ENCODE results near the gene DDHD1. TPM values are rescaled to one million over a fixed set of nuclear protein-coding genes. Genes with fewer than 3 reads are reported as not detected.

The DDHD1 gene
- total and polyA plus RNA-seq, 2 experiments from 2014 or later = 11.2 to 28.9 TPM

DNA sequence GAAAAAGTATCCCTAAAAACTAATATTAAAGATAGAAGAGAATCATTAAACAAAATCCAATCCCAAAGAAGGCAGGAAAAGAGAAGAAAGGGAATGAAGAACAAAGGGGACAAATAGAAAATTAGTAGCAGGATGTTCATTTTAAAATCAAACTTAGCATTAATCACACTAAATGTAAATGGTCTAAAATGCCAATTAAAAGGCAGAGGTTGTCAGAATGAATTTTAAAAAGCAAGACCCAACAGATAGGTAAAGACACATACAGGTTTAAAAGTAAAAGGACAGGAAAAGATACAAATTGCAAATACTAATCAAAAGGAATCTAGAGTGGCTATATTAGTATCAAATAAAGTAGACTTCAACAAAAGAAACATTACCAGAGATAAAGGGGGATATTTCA lies 12.5 kb downstream of the DDHD1 start:
- Histone ChIP-seq H3K27ac (ENCODE audit: low read depth) (no peak overlapping the region), H3F3A (replicated peaks; ENCODE audit: low read depth) (no peaks in the 10 kb centered on the region), H3K79me2 (replicated peaks; ENCODE audit: insufficient read depth) (peaks cover 96% of the 10 kb centered on the region), H3K27me3 (ENCODE audit: insufficient read depth) (no peaks in the 10 kb centered on the region), H3K4me1 (ENCODE audit: insufficient read depth) (peaks cover 11% of the 10 kb centered on the region; the same call in 1 of the 2 replicates), H3K36me3 (ENCODE audit: insufficient read depth) (peaks cover 8% of the 10 kb centered on the region; the same call in 1 of the 2 replicates), H2AFZ (no peak overlapping the region), H3K9me2 (ENCODE audit: insufficient read depth) (no peaks in the 10 kb centered on the region), H3K4me2 (no peak overlapping the region), H4K20me1 (replicated peaks; ENCODE audit: insufficient read depth) (no peaks in the 10 kb centered on the region; the same call in 1 of the 2 replicates), H3K4me3 (no peak overlapping the region)
- peaks cover 3% of the 10 kb centered on the region for H3K4me1 Mint-ChIP-seq
- no peak overlapping the region for H3K27ac Mint-ChIP-seq
- peaks cover 46% of the 10 kb centered on the region for H3K9me3 Mint-ChIP-seq
- DNase-seq (ENCODE audit: low spot score) (no peak), ATAC-seq (no peak)
- H3K4me3 Mint-ChIP-seq = no peak overlapping the region
- no peaks in the 10 kb centered on the region for H3K27me3 Mint-ChIP-seq (ENCODE audit: insufficient read depth, low read depth, poor library complexity)
- TF ChIP-seq, protein P1, sequence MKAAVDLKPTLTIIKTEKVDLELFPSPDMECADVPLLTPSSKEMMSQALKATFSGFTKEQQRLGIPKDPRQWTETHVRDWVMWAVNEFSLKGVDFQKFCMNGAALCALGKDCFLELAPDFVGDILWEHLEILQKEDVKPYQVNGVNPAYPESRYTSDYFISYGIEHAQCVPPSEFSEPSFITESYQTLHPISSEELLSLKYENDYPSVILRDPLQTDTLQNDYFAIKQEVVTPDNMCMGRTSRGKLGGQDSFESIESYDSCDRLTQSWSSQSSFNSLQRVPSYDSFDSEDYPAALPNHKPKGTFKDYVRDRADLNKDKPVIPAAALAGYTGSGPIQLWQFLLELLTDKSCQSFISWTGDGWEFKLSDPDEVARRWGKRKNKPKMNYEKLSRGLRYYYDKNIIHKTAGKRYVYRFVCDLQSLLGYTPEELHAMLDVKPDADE (IDR thresholded peaks at IDR 0.05) = no peak
- TF ChIP-seq CREB1 (CRISPR knock-in tag; IDR thresholded peaks at IDR 0.05; ENCODE audit: low read depth) (no peak), EZH2 (IDR thresholded peaks at IDR 0.05; ENCODE audit: low read depth, unreplicated experiment) (no peak), STAT1 (IDR thresholded peaks at IDR 0.05; ENCODE audit: unreplicated experiment) (no peak), ZNF331 (CRISPR knock-in tag; IDR thresholded peaks at IDR 0.05; ENCODE audit: low read depth) (no peak), JUNB (IDR thresholded peaks at IDR 0.05; ENCODE audit: unreplicated experiment) (no peak), POLR2AphosphoS5 (IDR thresholded peaks at IDR 0.05; ENCODE audit: low read depth) (no peak), NANOG (IDR thresholded peaks at IDR 0.05; ENCODE audit: borderline replicate concordance) (no peak), EZH2phosphoT487 (IDR thresholded peaks at IDR 0.05; ENCODE audit: unreplicated experiment) (no peak), ZNF114 (CRISPR knock-in tag; IDR thresholded peaks at IDR 0.05) (no peak)
- TF ChIP-seq, protein P2, sequence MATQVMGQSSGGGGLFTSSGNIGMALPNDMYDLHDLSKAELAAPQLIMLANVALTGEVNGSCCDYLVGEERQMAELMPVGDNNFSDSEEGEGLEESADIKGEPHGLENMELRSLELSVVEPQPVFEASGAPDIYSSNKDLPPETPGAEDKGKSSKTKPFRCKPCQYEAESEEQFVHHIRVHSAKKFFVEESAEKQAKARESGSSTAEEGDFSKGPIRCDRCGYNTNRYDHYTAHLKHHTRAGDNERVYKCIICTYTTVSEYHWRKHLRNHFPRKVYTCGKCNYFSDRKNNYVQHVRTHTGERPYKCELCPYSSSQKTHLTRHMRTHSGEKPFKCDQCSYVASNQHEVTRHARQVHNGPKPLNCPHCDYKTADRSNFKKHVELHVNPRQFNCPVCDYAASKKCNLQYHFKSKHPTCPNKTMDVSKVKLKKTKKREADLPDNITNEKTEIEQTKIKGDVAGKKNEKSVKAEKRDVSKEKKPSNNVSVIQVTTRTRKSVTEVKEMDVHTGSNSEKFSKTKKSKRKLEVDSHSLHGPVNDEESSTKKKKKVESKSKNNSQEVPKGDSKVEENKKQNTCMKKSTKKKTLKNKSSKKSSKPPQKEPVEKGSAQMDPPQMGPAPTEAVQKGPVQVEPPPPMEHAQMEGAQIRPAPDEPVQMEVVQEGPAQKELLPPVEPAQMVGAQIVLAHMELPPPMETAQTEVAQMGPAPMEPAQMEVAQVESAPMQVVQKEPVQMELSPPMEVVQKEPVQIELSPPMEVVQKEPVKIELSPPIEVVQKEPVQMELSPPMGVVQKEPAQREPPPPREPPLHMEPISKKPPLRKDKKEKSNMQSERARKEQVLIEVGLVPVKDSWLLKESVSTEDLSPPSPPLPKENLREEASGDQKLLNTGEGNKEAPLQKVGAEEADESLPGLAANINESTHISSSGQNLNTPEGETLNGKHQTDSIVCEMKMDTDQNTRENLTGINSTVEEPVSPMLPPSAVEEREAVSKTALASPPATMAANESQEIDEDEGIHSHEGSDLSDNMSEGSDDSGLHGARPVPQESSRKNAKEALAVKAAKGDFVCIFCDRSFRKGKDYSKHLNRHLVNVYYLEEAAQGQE (IDR thresholded peaks at IDR 0.05; ENCODE audit: unreplicated experiment) = no peak
- TF ChIP-seq, protein P3, sequence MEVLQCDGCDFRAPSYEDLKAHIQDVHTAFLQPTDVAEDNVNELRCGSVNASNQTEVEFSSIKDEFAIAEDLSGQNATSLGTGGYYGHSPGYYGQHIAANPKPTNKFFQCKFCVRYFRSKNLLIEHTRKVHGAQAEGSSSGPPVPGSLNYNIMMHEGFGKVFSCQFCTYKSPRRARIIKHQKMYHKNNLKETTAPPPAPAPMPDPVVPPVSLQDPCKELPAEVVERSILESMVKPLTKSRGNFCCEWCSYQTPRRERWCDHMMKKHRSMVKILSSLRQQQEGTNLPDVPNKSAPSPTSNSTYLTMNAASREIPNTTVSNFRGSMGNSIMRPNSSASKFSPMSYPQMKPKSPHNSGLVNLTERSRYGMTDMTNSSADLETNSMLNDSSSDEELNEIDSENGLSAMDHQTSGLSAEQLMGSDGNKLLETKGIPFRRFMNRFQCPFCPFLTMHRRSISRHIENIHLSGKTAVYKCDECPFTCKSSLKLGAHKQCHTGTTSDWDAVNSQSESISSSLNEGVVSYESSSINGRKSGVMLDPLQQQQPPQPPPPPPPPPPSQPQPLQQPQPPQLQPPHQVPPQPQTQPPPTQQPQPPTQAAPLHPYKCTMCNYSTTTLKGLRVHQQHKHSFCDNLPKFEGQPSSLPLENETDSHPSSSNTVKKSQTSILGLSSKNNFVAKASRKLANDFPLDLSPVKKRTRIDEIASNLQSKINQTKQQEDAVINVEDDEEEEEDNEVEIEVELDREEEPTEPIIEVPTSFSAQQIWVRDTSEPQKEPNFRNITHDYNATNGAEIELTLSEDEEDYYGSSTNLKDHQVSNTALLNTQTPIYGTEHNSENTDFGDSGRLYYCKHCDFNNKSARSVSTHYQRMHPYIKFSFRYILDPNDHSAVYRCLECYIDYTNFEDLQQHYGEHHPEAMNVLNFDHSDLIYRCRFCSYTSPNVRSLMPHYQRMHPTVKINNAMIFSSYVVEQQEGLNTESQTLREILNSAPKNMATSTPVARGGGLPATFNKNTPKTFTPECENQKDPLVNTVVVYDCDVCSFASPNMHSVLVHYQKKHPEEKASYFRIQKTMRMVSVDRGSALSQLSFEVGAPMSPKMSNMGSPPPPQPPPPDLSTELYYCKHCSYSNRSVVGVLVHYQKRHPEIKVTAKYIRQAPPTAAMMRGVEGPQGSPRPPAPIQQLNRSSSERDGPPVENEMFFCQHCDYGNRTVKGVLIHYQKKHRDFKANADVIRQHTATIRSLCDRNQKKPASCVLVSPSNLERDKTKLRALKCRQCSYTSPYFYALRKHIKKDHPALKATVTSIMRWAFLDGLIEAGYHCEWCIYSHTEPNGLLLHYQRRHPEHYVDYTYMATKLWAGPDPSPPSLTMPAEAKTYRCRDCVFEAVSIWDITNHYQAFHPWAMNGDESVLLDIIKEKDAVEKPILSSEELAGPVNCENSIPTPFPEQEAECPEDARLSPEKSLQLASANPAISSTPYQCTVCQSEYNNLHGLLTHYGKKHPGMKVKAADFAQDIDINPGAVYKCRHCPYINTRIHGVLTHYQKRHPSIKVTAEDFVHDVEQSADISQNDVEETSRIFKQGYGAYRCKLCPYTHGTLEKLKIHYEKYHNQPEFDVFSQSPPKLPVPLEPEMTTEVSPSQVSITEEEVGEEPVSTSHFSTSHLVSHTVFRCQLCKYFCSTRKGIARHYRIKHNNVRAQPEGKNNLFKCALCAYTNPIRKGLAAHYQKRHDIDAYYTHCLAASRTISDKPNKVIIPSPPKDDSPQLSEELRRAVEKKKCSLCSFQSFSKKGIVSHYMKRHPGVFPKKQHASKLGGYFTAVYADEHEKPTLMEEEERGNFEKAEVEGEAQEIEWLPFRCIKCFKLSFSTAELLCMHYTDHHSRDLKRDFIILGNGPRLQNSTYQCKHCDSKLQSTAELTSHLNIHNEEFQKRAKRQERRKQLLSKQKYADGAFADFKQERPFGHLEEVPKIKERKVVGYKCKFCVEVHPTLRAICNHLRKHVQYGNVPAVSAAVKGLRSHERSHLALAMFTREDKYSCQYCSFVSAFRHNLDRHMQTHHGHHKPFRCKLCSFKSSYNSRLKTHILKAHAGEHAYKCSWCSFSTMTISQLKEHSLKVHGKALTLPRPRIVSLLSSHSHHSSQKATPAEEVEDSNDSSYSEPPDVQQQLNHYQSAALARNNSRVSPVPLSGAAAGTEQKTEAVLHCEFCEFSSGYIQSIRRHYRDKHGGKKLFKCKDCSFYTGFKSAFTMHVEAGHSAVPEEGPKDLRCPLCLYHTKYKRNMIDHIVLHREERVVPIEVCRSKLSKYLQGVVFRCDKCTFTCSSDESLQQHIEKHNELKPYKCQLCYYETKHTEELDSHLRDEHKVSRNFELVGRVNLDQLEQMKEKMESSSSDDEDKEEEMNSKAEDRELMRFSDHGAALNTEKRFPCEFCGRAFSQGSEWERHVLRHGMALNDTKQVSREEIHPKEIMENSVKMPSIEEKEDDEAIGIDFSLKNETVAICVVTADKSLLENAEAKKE (CRISPR knock-in tag; IDR thresholded peaks at IDR 0.05) = no peak
- TF ChIP-seq, protein P4, sequence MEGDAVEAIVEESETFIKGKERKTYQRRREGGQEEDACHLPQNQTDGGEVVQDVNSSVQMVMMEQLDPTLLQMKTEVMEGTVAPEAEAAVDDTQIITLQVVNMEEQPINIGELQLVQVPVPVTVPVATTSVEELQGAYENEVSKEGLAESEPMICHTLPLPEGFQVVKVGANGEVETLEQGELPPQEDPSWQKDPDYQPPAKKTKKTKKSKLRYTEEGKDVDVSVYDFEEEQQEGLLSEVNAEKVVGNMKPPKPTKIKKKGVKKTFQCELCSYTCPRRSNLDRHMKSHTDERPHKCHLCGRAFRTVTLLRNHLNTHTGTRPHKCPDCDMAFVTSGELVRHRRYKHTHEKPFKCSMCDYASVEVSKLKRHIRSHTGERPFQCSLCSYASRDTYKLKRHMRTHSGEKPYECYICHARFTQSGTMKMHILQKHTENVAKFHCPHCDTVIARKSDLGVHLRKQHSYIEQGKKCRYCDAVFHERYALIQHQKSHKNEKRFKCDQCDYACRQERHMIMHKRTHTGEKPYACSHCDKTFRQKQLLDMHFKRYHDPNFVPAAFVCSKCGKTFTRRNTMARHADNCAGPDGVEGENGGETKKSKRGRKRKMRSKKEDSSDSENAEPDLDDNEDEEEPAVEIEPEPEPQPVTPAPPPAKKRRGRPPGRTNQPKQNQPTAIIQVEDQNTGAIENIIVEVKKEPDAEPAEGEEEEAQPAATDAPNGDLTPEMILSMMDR (conservative IDR thresholded peaks at IDR 0.05; ENCODE audit: low read depth in 2 of 2) = no peak
- H3K36me3 Mint-ChIP-seq (ENCODE audit: low read depth) = peaks cover 45% of the 10 kb centered on the region

Data from GM23338 (cell line).